ENCODE results near the gene MAD2L1BP. TPM values are rescaled to one million over a fixed set of nuclear protein-coding genes. Genes with fewer than 3 reads are reported as not detected.

MAD2L1BP gene
- total and polyA plus RNA-seq, 11 donors: 19.8 to 38.6 (median 26.6) TPM

DNA sequence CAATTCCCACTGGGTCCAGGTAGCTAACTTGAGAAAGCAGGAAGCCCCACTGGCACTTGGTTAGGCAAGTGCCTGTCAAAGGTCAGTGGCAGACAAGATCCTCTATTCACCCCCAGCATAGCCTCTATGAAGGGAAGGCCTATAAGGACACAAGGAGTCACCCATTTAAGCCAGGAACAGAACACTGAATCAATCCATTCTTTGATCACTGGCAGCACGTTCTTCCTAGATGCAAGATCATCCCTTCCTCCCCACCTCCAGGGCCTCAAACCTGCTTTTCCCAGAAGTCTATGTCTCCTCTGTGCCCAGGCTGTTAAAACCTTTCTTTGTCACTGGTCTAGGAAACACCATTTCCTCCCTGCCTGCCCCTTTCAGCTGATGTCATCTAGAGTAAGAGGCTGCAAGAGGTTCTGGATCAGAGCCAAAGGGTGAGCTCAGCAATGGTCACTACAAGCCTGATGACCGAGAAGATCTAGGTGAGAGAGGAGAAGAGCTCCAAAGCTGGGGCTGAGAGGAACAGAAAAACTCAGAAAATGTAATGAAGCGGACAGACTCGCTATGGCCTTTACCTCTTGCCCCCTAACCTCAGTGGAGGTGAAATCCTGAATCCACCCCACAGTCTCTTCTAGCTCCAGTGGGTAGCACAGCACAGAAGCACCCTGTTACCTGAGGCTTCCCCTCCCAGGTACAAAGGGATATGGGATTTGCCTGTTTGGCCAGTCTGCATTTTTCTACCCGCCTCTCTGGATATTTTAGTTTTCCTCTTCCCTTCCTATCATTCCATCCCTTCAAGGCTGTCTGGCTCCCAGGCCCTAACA is 8.4 kb upstream of the MAD2L1BP start:
- Histone ChIP-seq H3K9me3 (no peaks in the 10 kb centered on the region), H3K4me3 (peak overlapping the region in 8 of 12 donors; percentile 4 to 97 (median 70)), H3K4me1 (peaks cover 3 to 34% (median 26%) of the 10 kb centered on the region in 12 donors), H3K27ac (peak overlapping the region in 11 of 12 donors; percentile 43 to 100 (median 97)), H3K27me3 (no peaks in the 10 kb centered on the region), H3K36me3 (peaks cover 2 to 45% (median 39%) of the 10 kb centered on the region in 9 donors)
- peak in 4 of 5 donors; percentile 83 to 92 (median 86) for DNase-seq
- TF ChIP-seq POLR2A (IDR thresholded peaks at IDR 0.05): no peak
- TF ChIP-seq CTCF (IDR thresholded peaks at IDR 0.05): no peak
- WGBS, 4 donors: 44 to 52% (median 49%) methylated on average over 5 of the region's 5 CpGs
- ATAC-seq: peak in 3 of 4 donors; percentile 15 to 25 (median 18)
- intact Hi-C loops (cut with DNase I): no loop called here

- 0 to 3% (median 1%) methylated on average over 23 to 25 of the region's 25 CpGs for WGBS, 4 donors
- Histone ChIP-seq H3K27me3 (no peaks in the 10 kb centered on the region), H3K36me3 (peaks cover 0 to 32% (median 25%) of the 10 kb centered on the region in 9 donors), H3K4me1 (peaks cover 3 to 34% (median 26%) of the 10 kb centered on the region in 12 donors), H3K27ac (peak overlapping the region; percentile 89 to 100 (median 98)), H3K4me3 (peak overlapping the region; percentile 66 to 97 (median 86)), H3K9me3 (no peaks in the 10 kb centered on the region)
- peak; percentile 46 to 66 (median 61) for DNase-seq
- intact Hi-C loops (cut with DNase I): no loop called here
- ATAC-seq: peak in 2 of 4 donors; percentile 6 to 7
- TF ChIP-seq POLR2A (IDR thresholded peaks at IDR 0.05) (no peak), CTCF (IDR thresholded peaks at IDR 0.05) (no peak)
Observed at GRCh38 chr6:43628393-43629103, 7.1 kb upstream of the MAD2L1BP start.

DNA sequence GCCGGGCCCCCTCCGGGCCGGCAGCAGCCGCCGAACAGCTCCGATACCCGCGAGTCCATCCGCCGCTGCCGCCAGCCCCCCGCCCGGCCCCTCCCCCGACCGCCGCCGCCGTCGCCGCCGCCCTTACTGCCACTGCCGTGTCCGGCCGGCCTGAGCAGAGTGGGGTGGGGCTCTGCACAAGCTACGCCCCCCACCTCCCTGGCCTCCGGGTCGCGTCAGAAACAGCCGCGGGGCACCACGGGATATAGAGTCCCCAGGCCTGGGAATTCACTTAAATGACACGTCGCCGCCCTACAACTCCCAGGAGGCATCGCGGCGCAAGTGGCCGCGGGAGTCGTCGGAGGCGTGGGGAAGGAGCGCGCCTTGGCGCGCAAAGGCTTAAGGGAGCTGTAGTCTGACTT is 6.5 kb upstream of the MAD2L1BP start, which contains the start of gene GTPBP2:
GTPBP2 (minus strand) TSS at position 161 of the 401 bp plus-strand sequence; CDS start at position 59, 102 bp downstream.
- ATAC-seq: peak; percentile 92 to 95 (median 92)
- Histone ChIP-seq H3K4me3 (peak within 1 kb of the TSS; percentile 66 to 97 (median 86)), H3K36me3 (peaks cover 0 to 26% (median 20%) of the 10 kb centered on the region in 9 donors), H3K27ac (peak within 1 kb of the TSS; percentile 89 to 100 (median 98)), H3K4me1 (peaks cover 3 to 34% (median 26%) of the 10 kb centered on the region in 12 donors), H3K9me3 (no peaks in the 10 kb centered on the region), H3K27me3 (no peaks in the 10 kb centered on the region)
- TF ChIP-seq POLR2A (IDR thresholded peaks at IDR 0.05) (peak in 1 of 2 donors; percentile 59), CTCF (IDR thresholded peaks at IDR 0.05) (no peak)
- 0 to 1% (median 0%) methylated on average over 24 to 46 of the region's 46 CpGs for WGBS, 4 donors
- peak; percentile 99 to 100 (median 99) for DNase-seq
- intact Hi-C loops (cut with DNase I): no loop called here
